ENCODE results near the gene NTHL1.

DNA sequence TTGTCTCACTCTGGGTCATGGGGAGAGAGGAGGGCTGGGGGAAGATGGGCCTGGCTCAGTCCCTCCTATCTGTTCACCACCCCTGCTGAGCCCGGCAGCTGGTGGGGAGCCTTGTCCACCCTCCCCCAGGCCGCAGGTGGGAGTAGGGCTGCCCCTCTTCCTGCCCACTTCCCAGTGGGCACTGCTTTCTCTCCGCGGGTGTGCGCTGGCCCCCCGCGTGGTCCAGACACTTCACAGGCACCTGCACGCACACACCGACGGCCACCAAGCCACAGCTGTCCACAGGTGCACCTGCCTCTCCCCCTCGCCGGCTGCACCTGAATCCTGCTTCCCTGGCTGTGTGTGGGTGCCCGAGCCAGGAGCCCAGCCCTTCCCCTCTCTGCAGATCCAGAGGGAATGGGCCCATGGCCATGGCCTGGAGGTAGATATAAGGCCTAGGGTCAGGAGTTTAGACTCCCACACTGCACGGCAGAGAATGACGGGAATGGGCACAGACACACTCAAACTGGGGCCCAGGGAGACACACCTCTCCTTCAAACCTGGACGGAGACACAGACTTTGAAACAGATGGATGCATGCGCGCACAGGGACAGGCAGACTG is 18.9 kb downstream of the NTHL1 start:
- TF ChIP-seq, protein P1, sequence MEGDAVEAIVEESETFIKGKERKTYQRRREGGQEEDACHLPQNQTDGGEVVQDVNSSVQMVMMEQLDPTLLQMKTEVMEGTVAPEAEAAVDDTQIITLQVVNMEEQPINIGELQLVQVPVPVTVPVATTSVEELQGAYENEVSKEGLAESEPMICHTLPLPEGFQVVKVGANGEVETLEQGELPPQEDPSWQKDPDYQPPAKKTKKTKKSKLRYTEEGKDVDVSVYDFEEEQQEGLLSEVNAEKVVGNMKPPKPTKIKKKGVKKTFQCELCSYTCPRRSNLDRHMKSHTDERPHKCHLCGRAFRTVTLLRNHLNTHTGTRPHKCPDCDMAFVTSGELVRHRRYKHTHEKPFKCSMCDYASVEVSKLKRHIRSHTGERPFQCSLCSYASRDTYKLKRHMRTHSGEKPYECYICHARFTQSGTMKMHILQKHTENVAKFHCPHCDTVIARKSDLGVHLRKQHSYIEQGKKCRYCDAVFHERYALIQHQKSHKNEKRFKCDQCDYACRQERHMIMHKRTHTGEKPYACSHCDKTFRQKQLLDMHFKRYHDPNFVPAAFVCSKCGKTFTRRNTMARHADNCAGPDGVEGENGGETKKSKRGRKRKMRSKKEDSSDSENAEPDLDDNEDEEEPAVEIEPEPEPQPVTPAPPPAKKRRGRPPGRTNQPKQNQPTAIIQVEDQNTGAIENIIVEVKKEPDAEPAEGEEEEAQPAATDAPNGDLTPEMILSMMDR (IDR thresholded peaks at IDR 0.05; ENCODE audit: low read depth, low read length, poor library complexity, severe bottlenecking), result no peak
- TF ChIP-seq EZH2phosphoT487 (IDR thresholded peaks at IDR 0.05; ENCODE audit: borderline replicate concordance, low read length), result no peak

Data from DOHH2 (cell line).